HL-60 (cell line): ENCODE measurements around the gene ATP13A5.

Source experiments
- GABPA ChIP-seq: IDR thresholded peaks from 2 replicates; pipeline ENCODE4 v1.6.1; 2012; ENCODE audit warnings: low read depth
- POLR2AphosphoS5 ChIP-seq: IDR thresholded peaks from 2 replicates; pipeline ENCODE4 v1.6.1; 2012; ENCODE audit warnings: low read depth
- SPI1 ChIP-seq: IDR thresholded peaks from 2 replicates; pipeline ENCODE4 v1.6.1; 2012; ENCODE audit warnings: low read depth, mild to moderate bottlenecking, borderline replicate concordance
- TF ChIP-seq, protein P1 (sequence below): IDR thresholded peaks from one replicate; pipeline ENCODE4 v1.5.1; 2011; ENCODE audit warnings: low read length, control low read depth, inconsistent platforms; ENCODE audit not compliant: insufficient read depth
- TF ChIP-seq, protein P2 (sequence below): IDR thresholded peaks from 2 replicates; pipeline ENCODE4 v1.6.1; 2012; ENCODE audit warnings: low read depth; ENCODE audit not compliant: insufficient replicate concordance

DNA sequence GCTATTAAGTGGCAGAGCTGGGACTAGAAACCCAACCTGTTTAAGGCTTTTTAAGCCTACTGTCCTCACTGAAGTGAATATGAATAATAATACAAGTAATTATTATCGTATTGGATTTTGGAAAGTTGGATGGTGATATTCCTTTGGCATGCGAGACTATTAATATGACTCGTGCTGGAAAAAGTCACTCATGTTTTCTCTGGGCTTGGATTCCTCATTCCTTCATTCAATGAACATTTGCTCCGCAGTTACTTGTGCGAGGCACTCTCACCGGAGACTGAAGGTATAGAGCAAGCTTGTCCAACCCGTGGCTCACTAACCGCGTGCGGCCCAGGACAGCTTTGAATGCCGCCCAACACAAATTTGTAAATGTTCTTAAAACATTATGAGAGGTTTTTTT is 136.8 kb downstream of the ATP13A5 start:
- TF ChIP-seq, protein P1, sequence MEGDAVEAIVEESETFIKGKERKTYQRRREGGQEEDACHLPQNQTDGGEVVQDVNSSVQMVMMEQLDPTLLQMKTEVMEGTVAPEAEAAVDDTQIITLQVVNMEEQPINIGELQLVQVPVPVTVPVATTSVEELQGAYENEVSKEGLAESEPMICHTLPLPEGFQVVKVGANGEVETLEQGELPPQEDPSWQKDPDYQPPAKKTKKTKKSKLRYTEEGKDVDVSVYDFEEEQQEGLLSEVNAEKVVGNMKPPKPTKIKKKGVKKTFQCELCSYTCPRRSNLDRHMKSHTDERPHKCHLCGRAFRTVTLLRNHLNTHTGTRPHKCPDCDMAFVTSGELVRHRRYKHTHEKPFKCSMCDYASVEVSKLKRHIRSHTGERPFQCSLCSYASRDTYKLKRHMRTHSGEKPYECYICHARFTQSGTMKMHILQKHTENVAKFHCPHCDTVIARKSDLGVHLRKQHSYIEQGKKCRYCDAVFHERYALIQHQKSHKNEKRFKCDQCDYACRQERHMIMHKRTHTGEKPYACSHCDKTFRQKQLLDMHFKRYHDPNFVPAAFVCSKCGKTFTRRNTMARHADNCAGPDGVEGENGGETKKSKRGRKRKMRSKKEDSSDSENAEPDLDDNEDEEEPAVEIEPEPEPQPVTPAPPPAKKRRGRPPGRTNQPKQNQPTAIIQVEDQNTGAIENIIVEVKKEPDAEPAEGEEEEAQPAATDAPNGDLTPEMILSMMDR: no peak
- no peak for TF ChIP-seq POLR2AphosphoS5
- TF ChIP-seq, protein P2, sequence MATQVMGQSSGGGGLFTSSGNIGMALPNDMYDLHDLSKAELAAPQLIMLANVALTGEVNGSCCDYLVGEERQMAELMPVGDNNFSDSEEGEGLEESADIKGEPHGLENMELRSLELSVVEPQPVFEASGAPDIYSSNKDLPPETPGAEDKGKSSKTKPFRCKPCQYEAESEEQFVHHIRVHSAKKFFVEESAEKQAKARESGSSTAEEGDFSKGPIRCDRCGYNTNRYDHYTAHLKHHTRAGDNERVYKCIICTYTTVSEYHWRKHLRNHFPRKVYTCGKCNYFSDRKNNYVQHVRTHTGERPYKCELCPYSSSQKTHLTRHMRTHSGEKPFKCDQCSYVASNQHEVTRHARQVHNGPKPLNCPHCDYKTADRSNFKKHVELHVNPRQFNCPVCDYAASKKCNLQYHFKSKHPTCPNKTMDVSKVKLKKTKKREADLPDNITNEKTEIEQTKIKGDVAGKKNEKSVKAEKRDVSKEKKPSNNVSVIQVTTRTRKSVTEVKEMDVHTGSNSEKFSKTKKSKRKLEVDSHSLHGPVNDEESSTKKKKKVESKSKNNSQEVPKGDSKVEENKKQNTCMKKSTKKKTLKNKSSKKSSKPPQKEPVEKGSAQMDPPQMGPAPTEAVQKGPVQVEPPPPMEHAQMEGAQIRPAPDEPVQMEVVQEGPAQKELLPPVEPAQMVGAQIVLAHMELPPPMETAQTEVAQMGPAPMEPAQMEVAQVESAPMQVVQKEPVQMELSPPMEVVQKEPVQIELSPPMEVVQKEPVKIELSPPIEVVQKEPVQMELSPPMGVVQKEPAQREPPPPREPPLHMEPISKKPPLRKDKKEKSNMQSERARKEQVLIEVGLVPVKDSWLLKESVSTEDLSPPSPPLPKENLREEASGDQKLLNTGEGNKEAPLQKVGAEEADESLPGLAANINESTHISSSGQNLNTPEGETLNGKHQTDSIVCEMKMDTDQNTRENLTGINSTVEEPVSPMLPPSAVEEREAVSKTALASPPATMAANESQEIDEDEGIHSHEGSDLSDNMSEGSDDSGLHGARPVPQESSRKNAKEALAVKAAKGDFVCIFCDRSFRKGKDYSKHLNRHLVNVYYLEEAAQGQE: no peak
- TF ChIP-seq SPI1: no peak
- TF ChIP-seq GABPA: no peak
